GM23338 (cell line): ENCODE measurements around the gene CNOT10.
"Not testable (repeated sequence)": the region's sequence is repeated elsewhere in the genome, so short reads cannot be mapped to it uniquely, and the experiment has no call there.

Experiments used
- CTCF ChIP-seq, 2 experiments: fragments of 200-600 bp in 1 of 2; sonication (generic) in 1 of 2; conservative IDR thresholded peaks; 2 replicates each; pipeline versions ENCODE4 v1.5.1 to v1.6.1; 2016 to 2017; ENCODE audit warnings: antibody characterized with exemption in 2 of 2, low read depth in 2 of 2, mild to moderate bottlenecking in 2 of 2, moderate library complexity in 1 of 2
- EZH2 ChIP-seq: fragments of 200-600 bp; sonication (generic); IDR thresholded peaks from one replicate; pipeline ENCODE4 v1.8.0; 2017; ENCODE audit warnings: antibody characterized with exemption, mild to moderate bottlenecking, low read depth; ENCODE audit not compliant: unreplicated experiment

DNA sequence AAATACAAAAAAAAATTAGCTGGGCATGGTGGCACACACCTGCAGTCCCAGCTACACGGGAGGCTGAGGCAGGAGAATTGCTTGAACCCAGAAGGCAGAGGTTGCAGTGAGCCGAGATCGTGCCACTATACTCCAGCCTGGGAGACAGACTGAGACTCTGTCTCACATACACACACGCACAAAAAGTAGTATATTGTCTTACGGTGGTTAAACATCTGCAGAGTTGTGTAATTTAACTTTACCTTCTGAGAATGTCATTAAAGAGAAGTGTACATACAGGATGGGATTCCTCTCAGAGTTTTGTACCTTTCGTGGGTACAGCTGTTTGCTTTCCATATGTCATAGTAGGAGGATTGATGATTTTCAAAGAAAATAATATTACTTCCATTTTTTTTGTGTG lies 58.5 kb downstream of the CNOT10 start:
- TF ChIP-seq CTCF (conservative IDR thresholded peaks at IDR 0.05; ENCODE audit: low read depth in 2 of 2); EZH2: not testable (repeated sequence)
